Hair follicle dermal papilla cell (primary cell): ENCODE results near the gene APCDD1L. TPM values are rescaled to one million over a fixed set of nuclear protein-coding genes. Genes with fewer than 3 reads are reported as not detected.

Experiments
- total RNA-seq: library from RNA; depleted of rRNA; stranded (reverse); fragments of >200 nt; gene quantifications from 2 replicates; pipeline ENCODE4 v1.2.3, GENCODE V29; 2012

Gene APCDD1L
- total RNA-seq: 9.8 and 12.2 TPM in 2 replicates

DNA sequence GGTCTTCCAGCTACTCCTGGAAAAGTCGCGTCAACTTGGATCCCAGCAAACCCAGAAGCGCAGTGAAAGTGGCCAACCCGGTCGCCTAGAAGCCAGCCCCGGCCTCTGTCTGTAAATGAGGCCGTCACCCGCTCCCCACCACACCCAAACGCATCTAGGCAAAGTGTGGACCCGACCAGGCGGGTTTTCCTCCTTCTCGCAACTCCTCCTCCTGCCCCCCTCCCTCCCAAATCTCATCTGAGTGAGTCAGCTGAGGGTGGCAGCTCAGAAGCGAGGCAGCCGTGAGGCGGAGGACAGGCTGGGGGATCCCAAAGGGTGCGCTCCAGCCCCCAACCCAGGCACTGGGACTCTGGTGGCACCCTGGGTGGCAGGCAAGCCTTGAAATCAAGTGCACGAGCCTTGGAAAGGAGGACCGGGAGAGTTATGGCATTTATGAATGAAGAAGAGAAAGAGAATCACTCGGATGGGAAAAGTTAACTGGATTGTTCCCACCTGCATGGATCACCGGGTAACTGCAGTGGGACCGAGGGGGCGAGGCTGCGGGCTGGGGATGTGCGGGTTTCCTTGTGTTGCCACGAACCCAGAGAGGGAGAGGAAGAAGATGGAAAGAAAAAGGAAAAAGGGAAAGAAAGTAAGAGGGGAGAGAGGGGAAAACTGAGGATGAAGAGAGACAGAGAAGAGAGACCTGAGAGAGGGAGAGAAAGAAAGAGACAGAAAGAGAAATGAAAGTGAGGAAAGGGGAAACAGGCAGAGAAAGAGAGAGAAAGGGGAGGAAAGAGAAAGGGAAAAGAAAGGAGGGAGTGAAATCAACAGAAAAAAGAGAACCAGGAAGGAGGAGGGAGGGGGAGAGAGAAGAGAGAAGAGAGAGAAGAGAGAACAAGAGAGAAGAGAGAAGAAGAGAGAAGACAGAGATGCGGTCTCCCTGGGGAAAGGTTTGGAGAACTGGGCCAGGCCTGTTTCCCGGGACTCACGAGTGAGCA, at the start of gene APCDD1L:
APCDD1L (minus strand) TSS at position 167 of the 980 bp plus-strand sequence. CDS start 692 bp downstream, outside the sequence.

Other genes with a start within 250 kb of the APCDD1L start
- 22.1 and 24.3 TPM in 2 replicates for gene RAB22A, start 205.7 kb downstream of the APCDD1L start, total RNA-seq
- gene VAPB, start 126.2 kb downstream of the APCDD1L start, total RNA-seq: 9.5 and 14.9 TPM in 2 replicates
- gene STX16, start 135.9 kb upstream of the APCDD1L start, total RNA-seq: 26.4 and 41.5 TPM in 2 replicates
- 25.2 and 27.1 TPM in 2 replicates for gene NPEPL1, start 177.4 kb upstream of the APCDD1L start, total RNA-seq